Psoas muscle (tissue), 8 donors: ENCODE results near the gene MAPK1IP1L. TPM values are rescaled to one million over a fixed set of nuclear protein-coding genes. Genes with fewer than 3 reads are reported as not detected.

ENCODE experiments used
- ATAC-seq, 4 donors: fragments of 200-7000 bp; cut with Tn5 transposase; one replicate each; pipeline ENCODE4 v1.9.1; 2020; ENCODE audit warnings: moderate library complexity in 3 of 4, mild to moderate bottlenecking in 2 of 4
- DNase-seq, 2 donors: peaks; one replicate each; pipeline ENCODE4 v3.0.0-alpha.2; 2020
- H3K27ac ChIP-seq: fragments of 200-600 bp; one replicate; pipeline ENCODE4 v1.8.0; 2022
- H3K27me3 ChIP-seq, 3 donors: fragments of 200-600 bp in 1 of 3; one replicate each; pipeline versions ENCODE4 v1.6.1 to v1.8.0; 2013 to 2022; ENCODE audit warnings: low read length in 2 of 3, mild to moderate bottlenecking in 2 of 3, moderate library complexity in 1 of 3; ENCODE audit not compliant: insufficient read depth in 3 of 3
- H3K36me3 ChIP-seq, 2 donors: fragments of 200-600 bp in 1 of 2; one replicate each; pipeline versions ENCODE4 v1.6.1 to v1.8.0; 2013 to 2022; ENCODE audit warnings: low read depth in 1 of 2, mild to moderate bottlenecking in 1 of 2, moderate library complexity in 1 of 2; ENCODE audit not compliant: insufficient read depth in 1 of 2
- H3K4me1 ChIP-seq: fragments of 200-600 bp; one replicate; pipeline ENCODE4 v1.8.0; 2022
- H3K4me3 ChIP-seq: fragments of 200-600 bp; one replicate; pipeline ENCODE4 v1.8.0; 2022; ENCODE audit warnings: mild to moderate bottlenecking
- H3K9me3 ChIP-seq: fragments of 200-600 bp; one replicate; pipeline ENCODE4 v1.8.0; 2022
- CTCF ChIP-seq: fragments of 200-600 bp; IDR thresholded peaks from one replicate; pipeline ENCODE4 v1.8.0; 2022; ENCODE audit warnings: antibody characterized with exemption
- WGBS, 3 donors: extraction: QIAGEN DNeasy Blood & Tissue Kit; methylation state at CpG; one replicate each; pipeline versions ENCODE4 v1.1.6 to v1.1.7; 2013; 5-methylcytosine and 5-hydroxymethylcytosine counted together
- intact Hi-C, 2 donors: fragments of 100-400 bp; cut with DNase I; formaldehyde crosslinking; loops; one replicate each; pipeline versions ENCODE4 v1.11.0 to v1.14.2; 2022
- polyA plus RNA-seq, 3 donors: library from polyadenylated mRNA; stranded (reverse); fragments of 200-250 nt; gene quantifications; one replicate each; pipeline ENCODE4 v1.2.3, GENCODE V29; 2013
- total RNA-seq, 4 donors: library from RNA; stranded (reverse); fragmentation: NEBNext Ultra II Directional in 2 of 4; extraction: Animal tissue kit (Norgen Biotek cat#: 25700) in 2 of 4; gene quantifications; one replicate each; pipeline versions ENCODE4 v1.2.1 to v1.2.4, GENCODE V29; 2021 to 2023
- donor health status: healthy with polysubstance abuse.
- donor health status: DM: no; HTN: no; CAD: no; lungs with moderate emphysema.
- donor health status: Bipolar disorder and iron deficiency.
- donor health status: healthy.
- donor health status: DM: yes; HTN: yes; CAD: no.
- donor health status: DM: no; HTN: no; CAD: no.
- donor health status: DM: no; HTN: no; CAD: no.
- donor health status: DM: yes; HTN: yes; CAD: no.

Gene MAPK1IP1L
- total and polyA plus RNA-seq, 7 donors, result 17.6 to 60.1 (median 46.2) TPM

- TF ChIP-seq CTCF, result no peak
- 23 to 32% (median 24%) methylated on average over 19 of the region's 19 CpGs for WGBS, 3 donors
- no peaks in the 10 kb centered on the region for H3K36me3 ChIP-seq
- H3K4me3 ChIP-seq, result no peak overlapping the region
- H3K9me3 ChIP-seq, result no peaks in the 10 kb centered on the region
- peaks cover 24% of the 10 kb centered on the region for H3K4me1 ChIP-seq
- intact Hi-C loops, result no loop called here
- H3K27ac ChIP-seq, result peak overlapping the region; percentile 86
- H3K27me3 ChIP-seq, result no peaks in the 10 kb centered on the region
- peak; percentile 89 to 94 for DNase-seq
- peak; percentile 80 to 89 (median 85) for ATAC-seq
Observed at GRCh38 chr14:55107766-55108554, 56.5 kb downstream of the MAPK1IP1L start.

GRCh38 chr14:55109836-55110235 lies 58.4 kb downstream of the MAPK1IP1L start:
- DNase-seq, result no peak
- intact Hi-C loops, result no loop called here
- Histone ChIP-seq H3K9me3 (no peaks in the 10 kb centered on the region), H3K36me3 (no peaks in the 10 kb centered on the region), H3K27me3 (no peaks in the 10 kb centered on the region), H3K27ac (no peak overlapping the region), H3K4me3 (no peak overlapping the region), H3K4me1 (peaks cover 12% of the 10 kb centered on the region)
- ATAC-seq, result no peak
- WGBS, 3 donors, result 100% methylated on average over 1 of the region's 1 CpG
- TF ChIP-seq CTCF, result no peak

GRCh38 chr14:55111122-55111708 lies 59.8 kb downstream of the MAPK1IP1L start:
- no peak overlapping the region for H3K4me3 ChIP-seq
- intact Hi-C loops, result no loop called here
- no peaks in the 10 kb centered on the region for H3K9me3 ChIP-seq

GRCh38 chr14:55114720-55115119 lies 63.3 kb downstream of the MAPK1IP1L start:
- H3K27me3 ChIP-seq, result no peaks in the 10 kb centered on the region
- no peak overlapping the region for H3K27ac ChIP-seq
- TF ChIP-seq CTCF, result no peak
- H3K36me3 ChIP-seq, result no peaks in the 10 kb centered on the region
- 79 to 82% (median 80%) methylated on average over 2 of the region's 2 CpGs for WGBS, 3 donors
- intact Hi-C loops, result no loop called here
- ATAC-seq (no peak), DNase-seq (no peak)
- H3K4me3 ChIP-seq, result no peak overlapping the region
- peaks cover 8% of the 10 kb centered on the region for H3K4me1 ChIP-seq
- no peaks in the 10 kb centered on the region for H3K9me3 ChIP-seq

More at GRCh38 chr14:55111122-55111708, 59.8 kb downstream of the MAPK1IP1L start:
- ATAC-seq, result no peak
- no peak overlapping the region for H3K27ac ChIP-seq
- WGBS, 3 donors, result 71 to 82% (median 75%) methylated on average over 10 of the region's 10 CpGs
- no peak for TF ChIP-seq CTCF
- no peak for DNase-seq
- no peaks in the 10 kb centered on the region for H3K36me3 ChIP-seq
- no peaks in the 10 kb centered on the region for H3K27me3 ChIP-seq
- H3K4me1 ChIP-seq, result peaks cover 12% of the 10 kb centered on the region
